ENCODE measurements around the gene HLF.
A peak's percentile ranks its signal among the peaks of the same experiment; 100 is the strongest.

Gene HLF

DNA sequence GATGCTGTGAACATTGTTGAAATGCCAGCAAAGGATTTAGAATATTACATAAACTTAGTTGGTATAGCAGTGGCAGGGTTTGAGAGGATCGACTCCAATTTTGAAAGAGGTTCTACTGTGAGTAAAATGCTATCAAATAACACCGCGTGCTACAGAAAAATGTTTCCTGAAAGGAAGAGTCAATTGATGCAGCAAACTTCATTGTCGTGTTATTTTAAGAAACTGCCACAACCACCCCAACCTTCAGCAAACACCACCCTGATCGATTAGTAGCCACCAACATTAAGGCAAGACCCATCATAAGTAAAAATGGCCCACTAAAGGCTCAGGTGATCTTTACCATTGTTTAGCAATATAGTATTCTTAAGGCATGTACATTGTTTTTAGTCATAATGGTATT is 27.3 kb downstream of the HLF start:
- DNase-seq: no peak

DNA sequence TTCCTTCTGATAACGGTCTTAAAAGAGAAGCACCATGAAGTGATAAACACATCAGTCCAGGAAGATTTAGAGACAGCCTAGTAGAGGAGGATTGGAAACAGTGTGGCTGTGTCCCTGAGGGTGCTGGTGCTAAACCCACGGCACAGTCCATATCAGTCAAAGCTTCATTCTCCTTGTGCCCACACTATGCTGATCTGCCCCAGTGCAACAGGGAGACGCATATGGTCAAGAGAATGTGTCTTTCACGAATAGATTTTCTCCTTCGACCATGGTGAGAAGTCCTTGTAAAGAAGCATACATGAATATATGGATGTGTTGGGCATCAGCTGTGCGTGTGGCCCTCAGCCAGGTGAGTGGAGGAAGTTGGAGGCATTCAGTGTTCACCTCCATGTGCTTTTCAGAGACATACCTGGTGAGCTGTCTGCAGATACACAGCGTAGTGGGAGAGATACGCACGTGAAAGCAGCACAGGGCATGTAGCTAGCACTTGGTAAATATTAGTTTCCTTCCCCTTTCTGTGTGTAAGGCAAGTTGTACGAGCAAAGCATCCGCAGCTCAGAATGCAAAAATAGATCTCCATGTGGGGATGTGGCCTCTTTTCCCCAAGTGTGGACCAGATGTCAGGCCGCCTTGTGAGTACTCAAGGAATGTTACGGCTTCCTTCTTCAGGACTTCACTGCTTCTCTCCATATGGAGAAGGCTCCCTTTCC is 29.4 kb downstream of the HLF start:
- DNase-seq: peak; percentile 60

- DNase-seq: peak; percentile 74
Measured at GRCh38 chr17:55295411-55296170, 30.8 kb downstream of the HLF start.

DNA sequence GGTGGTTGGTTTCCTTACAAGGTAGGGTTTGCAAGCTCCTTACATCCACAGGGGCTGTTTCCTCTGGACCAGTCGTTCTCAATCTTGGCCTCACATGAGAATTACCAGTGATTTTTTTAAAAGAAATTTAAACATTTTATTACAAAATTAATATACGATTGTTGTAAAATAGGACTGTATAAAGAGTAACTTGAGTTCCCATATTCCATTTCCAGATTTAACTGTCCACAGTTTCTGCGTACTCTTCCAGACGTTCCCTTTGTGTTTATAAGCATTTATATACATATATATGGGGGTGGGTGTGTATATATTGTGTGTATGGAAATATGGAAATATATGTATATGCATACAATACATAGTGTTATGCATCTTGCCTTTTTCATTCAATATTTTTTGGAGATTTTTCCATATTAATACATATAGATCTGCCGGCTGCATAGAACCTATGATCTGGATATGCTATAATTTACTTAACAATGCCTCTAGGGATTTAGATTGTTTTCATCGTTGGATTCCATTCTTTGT is 31.5 kb downstream of the HLF start:
- no peak for DNase-seq

DNA sequence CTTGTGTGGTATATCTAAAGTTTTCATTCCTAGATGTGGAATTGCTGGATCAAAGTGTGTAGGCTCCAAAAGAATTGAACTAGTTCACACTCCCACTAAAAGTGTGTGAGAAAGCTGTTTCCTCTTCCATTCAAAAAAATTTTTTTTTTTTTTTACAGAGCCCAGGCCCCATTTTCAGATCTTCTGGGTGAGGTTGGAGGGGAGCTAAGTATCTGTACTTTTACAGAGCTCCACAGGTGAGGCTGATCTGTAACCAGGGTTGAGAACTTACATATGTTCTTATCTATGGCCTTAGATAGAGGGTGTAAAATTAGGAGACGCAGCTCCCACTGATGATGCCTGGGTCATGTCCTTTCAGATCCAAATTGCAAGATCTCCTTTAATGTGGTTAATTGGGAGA is 31.9 kb downstream of the HLF start:
- DNase-seq: no peak

DNA sequence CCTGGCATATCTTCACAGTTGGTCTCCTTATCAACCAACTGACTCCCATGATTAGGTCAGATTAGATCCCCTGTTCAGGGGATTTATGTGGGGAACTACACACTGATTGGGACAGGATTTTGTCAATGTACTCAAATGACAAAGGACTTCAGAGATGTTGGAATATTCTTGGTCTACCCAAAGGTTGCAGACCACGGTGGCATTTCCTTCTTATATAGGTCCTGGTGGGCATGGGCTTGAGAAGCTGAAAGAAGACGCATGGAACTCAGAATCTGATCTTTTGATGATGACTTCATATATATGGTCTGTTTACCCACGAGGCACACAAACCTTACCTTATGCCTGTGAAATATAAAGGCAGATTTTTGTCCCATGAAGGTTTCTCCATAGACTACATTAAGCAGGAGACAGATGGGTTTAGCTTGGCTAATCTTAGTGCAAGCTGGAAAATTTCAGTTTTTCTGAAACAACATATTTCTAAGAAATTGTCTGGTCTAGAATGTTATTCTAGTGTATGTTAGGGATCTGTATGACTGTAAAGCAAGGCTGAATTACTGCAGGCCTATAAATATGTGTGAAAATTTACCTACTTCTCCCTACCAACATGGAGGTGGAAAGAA is 33.5 kb downstream of the HLF start:
- no peak for DNase-seq

GRCh38 chr17:55299162-55299838 is 34.5 kb downstream of the HLF start:
- DNase-seq: no peak

DNA sequence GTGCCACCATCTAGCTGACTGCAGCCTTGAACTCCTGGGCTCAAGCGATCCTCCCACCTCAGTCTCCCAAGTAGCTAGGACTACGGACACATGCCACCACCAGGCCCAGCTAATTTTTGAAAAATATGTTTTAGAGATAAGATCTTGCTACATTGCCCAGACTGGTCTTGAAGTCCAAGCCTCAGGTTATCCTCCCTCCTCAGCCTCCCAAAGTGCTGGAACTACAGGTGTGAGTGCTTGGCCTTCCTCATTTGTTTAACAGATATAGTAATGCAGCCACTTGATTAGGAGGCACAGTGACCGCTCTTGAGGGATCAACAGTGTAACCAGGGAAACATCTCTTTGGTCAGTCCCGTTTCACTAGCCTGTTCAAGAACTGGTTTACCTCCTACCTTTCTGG is 35.1 kb downstream of the HLF start:
- no peak for DNase-seq

DNA sequence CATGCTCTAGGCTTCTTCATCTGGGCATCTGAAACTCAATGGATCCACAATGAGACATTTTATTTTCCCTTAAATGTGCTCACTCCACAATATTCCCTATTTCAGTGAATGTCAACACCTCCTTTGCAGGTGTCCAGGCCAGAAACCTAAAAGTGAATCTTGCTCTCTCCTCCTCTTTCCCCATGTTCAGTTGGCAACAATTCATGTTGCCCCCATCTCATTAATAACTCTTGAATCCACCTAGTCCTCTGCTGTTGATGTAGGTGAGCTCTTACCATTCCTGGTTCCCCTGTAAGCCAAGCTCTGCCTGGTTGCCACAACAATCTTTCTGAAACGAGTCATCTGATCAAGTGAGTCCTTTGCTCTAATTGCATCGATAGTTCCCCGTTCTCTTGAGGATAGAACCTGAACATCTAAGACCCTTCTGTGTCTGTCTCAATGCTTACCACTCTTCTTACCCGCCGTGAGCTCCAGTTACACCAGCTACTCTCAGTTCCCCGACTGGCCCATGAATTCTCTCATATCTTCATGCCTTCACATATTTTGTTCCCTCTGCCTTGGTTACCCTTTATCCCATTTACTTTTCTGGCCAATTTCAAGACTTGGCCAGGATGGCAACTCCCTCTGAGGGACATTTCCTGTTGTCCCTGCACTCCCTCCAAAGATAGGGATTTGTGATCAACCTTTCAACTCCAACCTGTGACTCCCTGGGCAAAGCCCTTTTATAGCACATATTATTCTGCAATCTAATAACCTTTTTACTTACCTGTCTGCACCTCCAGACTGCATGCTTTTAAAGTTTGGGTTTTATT is 35.9 kb downstream of the HLF start:
- DNase-seq: no peak

- peak; percentile 48 for DNase-seq
Measured at GRCh38 chr17:55301521-55302406, 37.0 kb downstream of the HLF start.

- no peak for DNase-seq
Measured at GRCh38 chr17:55302407-55302787, 37.6 kb downstream of the HLF start.

DNA sequence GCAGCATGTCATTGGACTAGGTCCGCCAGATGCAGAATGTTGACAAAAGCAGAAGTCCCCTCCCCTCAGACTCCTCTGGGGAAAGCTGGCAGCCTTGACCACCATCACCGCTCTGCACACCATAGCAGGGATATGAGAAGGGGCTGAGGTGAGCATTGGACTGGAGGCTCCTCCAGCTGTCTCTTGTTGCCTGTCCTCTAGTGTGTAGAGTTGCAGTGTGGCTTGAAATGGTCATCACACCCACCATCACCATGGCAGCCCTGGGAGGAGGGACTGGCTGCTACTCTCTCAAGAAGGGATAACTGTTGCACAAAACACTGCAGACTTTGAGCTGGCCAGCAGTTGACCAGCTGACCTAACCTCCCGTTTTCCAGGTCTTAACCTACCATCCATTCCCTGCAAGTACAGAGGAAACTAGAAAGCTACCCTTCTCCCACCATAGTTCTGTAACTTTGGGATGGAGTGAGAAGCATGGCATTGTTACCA is 38.3 kb downstream of the HLF start:
- DNase-seq: peak; percentile 19

GRCh38 chr17:55303701-55304145 is 39.0 kb downstream of the HLF start:
- peak; percentile 25 for DNase-seq

- no peak for DNase-seq
Measured at GRCh38 chr17:55304171-55304859, 39.6 kb downstream of the HLF start.

DNA sequence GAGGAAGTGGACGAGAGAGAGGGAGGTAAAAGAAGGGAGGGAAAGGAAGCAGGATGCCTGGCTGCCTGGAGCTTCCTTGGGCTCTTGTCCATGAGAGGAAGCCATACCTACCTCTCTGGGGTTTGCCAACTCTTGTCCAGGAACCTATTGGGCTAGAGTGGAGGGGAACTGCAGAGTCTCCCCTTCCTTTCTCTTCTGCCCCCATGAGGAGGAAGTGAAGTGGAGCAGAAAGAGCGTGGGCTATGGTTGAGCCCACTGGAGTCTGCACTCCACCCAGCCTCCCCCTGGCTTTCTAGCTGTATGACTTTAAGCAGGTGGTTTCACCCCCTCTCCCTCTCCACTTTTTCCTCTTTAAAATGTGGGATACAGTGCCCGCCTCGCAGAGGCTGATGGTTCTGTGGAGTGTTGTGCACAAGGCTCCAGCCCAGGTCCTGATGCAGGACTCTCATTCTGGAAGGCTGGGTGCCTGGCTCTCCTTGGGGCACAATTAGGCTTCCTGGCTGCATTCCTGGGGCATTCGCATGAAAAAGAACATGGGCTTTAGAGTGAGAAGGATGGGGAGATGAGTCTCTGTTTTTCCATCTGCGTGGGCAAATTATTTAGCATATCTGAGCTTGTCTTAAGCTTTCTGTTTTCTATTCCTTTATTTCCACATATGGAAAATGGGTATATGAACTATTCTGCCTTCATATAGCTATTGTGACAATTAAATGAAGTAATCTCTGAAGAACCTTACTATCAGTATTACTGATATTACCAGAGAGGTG is 40.7 kb downstream of the HLF start:
- no peak for DNase-seq

- DNase-seq: no peak
Measured at GRCh38 chr17:55307879-55308278, 43.1 kb downstream of the HLF start.

GRCh38 chr17:55308613-55309391 is 44.0 kb downstream of the HLF start:
- DNase-seq: no peak

DNA sequence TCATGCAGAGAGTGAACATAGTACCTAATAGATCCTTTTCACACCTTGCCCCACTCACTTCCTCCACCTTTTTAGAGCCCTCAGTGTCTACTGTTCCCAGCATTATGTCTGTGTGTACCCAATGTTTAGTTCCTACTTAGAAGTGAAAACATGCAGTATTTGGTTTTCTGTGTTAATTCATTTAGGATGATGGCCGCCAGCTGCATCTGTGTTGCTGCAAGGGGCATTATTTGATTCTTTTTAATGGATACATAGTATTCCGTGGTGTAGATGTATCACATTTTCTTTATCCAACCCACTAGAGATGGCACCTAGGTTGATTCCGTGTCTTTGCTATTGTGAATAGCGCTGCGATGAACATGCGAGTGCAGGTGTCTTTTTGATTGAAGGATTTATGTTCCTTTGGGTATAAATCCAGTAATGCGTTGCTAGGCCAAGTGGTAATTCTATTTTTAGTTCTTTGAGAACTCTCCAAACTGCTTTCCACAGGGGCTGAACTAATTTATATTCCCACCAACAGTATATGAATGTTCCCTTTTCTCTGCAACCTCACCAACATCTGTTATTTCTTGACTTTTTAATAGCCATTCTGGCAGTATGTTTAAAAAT is 47.1 kb downstream of the HLF start:
- no peak for DNase-seq

All from hematopoietic multipotent progenitor cell treated with erythropoietin and hydrocortisone succinate and interleukin-3 and kit ligand, for 4 days (in vitro differentiated cells).